Measurements from ENCODE around the gene ZBP1.

ZBP1 gene

DNA sequence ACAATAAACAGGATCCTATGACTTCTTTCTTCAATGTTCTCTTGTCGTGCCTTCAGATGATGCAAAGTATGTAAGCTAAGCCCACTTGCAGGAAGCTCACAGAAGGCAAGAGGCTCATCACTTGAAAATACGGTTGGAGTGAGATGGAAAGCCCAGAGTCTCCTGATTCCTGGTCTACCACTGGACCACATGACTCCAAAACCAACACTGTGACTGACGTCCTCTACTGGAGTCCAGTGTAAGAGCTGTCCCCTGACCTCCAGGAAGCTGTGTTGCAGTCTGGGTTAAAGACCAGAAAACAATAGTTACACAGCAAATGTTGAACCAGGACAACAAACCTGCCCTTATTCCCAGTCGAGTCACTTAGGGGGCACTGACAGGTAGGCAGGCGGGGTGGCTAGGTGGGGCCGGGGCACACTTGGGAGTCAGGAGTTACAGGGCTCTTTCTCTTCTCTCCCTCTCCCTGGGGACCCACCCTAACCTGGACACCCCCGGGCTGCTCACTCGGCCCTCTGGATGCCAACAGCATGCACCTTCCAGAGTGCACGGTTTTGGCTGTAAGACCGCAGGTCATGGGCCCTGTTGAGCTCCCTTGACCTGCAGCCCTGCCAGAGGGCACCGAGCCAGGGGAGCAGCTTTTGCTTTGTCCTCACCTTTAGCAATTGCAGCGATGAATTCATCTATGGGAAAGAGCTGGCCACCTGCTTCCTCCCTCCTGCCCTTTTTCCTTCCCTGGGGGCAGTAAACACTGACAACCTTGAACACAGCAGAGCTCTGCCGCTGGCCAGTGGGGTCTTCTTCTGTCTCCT is 51.9 kb downstream of the ZBP1 start:
- DNase-seq: no peak

DNA sequence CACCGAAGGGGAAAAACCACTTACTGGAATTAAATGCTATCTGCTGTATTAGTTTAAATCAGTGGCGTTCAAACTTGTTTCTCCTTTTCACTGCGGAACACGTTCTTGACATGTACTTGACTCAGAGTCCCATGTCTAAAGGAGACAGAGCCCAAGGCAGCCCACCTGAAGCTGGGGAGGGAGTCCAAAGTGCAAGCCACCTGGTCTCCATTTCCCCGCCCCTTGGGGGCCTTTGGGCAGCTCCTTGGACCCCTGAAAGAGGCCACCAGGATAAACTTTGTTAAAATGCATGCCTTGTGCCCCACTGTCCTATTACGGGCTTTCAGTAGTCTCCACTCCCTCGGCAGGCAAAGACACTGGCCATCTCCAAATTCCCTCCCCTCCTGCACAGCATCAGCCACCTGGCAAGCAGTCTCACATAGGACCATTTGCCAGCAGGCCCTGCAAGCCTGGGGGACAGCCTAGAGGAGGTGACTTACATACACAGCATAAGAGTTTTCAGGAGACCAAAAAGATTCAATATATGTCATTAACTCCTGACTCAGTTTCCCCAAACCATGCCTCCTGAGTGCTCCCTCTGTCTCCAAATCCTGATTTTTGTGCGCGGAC is 52.7 kb downstream of the ZBP1 start:
- no peak for DNase-seq

DNA sequence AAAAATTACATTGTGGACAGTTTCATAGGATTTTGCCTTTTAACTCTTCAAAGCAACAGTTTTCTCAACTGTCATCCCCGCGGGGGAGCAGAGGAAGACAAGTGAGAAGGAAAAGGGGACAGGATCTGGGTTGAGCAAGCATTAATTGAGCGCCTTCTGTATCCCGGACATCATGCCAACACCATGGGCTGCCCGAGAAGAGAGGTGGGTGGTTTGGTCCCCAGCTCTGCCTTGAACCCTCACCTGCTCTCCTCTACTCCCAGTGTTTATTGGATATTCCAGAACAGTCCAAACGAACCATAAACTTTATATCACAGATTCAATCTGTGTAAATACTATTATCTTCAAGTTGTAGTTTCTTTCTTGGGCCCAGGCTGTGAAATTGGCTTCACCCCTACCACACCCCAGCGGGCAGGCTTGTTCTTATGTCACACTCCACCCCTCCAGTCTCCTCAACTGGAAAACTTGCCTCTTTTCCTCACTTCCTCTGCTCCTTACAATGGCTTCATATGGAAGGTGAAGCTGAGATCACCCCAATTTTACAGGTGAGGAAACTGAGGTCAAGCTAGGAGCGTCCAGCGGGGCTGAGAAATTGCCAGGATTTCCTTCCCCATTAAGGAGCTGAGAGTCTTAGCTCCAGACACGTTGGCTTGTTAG is 53.3 kb downstream of the ZBP1 start:
- DNase-seq: no peak

DNA sequence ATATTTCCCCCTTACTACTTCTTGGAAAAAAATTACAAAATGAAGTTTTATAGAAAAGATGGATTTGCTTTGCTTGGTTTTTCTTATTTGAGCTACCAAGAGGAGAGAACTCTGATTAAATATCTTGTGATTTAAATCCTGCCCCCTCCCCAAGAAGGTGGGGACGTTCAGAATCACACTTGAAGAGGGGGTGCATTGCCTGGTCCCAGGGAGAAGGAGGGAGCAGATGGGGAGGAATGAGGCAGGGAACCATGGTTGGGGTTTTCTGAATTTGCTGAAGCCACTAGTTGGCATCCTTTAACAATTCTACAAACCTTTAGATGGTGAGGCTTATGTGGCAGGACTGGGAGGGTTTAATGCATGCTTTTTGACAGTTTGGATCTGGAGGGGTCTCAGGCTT is 53.8 kb downstream of the ZBP1 start:
- DNase-seq: no peak

DNA sequence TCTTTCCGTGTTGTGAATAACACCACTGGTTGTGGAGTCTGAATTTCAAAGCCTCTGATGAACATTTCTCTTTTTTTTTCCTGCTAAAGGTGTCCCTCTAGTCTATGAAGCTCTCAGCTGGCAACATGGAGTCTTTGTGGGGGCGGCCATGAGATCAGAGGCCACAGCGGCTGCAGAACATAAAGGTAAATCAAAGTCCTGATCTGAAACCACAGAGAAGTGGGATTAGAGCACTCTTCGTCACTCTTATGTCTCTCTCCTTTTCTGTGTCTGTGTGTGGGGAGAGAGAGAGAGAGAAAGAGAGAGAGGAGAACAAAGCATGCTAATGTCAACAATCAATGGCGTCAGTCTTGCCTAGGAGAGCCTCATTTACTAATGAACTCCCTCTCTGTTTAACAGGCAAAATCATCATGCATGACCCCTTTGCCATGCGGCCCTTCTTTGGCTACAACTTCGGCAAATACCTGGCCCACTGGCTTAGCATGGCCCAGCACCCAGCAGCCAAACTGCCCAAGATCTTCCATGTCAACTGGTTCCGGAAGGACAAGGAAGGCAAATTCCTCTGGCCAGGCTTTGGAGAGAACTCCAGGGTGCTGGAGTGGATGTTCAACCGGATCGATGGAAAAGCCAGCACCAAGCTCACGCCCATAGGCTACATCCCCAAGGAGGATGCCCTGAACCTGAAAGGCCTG is 55.1 kb downstream of the ZBP1 start:
- no peak for DNase-seq

DNA sequence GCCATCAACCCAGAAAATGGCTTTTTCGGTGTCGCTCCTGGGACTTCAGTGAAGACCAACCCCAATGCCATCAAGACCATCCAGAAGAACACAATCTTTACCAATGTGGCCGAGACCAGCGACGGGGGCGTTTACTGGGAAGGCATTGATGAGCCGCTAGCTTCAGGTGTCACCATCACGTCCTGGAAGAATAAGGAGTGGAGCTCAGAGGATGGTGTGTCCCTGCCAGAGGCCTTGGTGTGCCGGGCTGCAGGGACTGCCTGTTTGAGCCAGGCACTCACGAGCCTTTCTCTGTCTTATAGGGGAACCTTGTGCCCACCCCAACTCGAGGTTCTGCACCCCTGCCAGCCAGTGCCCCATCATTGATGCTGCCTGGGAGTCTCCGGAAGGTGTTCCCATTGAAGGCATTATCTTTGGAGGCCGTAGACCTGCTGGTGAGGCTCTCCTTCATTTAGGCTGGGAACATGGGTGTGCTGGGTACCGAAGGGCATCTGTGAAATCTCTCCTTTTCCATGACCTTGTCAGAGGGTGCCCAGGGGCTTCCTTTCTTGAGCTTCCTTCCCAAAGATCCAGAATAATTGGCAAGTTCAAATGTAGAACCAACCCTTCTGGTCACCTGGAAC is 55.9 kb downstream of the ZBP1 start:
- DNase-seq: no peak

DNA sequence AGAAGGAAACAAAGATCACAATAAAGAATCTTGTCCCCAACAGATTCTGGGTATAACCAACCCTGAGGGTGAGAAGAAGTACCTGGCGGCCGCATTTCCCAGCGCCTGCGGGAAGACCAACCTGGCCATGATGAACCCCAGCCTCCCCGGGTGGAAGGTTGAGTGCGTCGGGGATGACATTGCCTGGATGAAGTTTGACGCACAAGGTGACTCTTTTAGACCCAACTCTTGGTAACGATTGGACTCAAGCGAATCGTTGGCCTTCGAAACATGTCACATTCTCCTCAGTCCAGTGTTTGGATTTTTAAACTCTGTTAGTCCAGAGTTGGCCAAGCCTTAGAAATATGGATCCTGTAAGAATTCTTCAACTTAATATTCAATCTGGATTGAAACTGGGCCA is 56.7 kb downstream of the ZBP1 start:
- DNase-seq: no peak

DNA sequence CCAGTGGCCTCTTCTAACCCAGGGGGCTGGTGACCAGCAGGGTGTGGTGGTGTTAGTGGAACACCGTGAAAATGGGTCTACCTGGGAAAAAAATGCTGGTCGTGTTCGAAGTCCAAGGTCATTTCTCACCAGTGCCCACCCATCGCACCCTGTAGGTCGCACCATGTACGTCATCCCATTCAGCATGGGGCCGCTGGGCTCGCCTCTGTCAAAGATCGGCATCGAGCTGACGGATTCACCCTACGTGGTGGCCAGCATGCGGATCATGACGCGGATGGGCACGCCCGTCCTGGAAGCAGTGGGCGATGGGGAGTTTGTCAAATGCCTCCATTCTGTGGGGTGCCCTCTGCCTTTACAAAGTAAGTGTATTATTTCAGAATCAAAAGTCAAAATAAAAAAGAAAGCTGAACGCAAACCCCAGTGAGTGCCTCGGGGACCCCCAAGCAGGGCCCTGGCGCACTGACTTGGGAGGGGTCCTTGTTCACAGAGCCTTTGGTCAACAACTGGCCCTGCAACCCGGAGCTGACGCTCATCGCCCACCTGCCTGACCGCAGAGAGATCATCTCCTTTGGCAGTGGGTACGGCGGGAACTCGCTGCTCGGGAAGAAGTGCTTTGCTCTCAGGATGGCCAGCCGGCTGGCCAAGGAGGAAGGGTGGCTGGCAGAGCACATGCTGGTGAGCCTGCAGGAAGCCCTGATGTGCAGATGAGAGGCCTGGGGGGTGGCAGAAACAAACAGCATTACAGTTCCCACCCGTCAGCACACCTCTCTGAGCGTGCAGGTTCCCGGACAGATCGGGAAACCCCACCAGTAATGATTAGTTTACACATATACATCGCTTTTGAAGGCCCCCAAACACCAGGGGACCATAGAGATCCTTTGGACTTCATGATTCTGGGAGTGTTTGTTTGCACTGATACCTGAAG is 57.4 kb downstream of the ZBP1 start:
- DNase-seq: no peak

DNA sequence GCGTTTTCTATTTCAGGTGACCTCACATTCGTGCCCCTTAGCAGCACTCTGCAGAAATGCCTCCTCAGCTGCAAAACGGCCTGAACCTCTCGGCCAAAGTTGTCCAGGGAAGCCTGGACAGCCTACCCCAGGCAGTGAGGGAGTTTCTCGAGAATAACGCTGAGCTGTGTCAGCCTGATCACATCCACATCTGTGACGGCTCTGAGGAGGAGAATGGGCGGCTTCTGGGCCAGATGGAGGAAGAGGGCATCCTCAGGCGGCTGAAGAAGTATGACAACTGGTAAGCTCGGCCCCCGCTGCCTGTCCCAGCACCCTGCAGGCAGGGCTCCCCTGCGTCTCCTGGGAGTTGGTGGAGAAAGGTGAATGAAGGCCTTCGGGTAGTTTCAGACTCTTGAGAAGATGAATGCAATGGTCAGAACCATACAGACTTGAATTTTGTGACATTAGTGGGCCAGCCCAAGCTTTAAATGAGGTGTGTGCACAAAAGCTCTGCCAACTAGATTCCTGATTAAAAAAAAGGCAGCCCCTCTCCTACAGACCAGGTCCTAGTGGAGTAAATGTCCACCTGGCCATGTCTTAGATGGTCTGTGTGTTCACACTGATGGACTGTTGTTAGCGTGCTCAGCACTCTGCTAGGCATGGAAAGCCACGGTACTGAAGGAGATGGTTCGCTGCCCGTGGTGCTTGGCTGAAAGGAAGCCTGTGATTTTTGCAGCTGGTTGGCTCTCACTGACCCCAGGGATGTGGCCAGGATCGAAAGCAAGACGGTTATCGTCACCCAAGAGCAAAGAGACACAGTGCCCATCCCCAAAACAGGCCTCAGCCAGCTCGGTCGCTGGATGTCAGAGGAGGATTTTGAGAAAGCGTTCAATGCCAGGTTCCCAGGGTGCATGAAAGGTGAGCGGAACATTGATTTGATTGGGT is 58.6 kb downstream of the ZBP1 start:
- DNase-seq: no peak

DNA sequence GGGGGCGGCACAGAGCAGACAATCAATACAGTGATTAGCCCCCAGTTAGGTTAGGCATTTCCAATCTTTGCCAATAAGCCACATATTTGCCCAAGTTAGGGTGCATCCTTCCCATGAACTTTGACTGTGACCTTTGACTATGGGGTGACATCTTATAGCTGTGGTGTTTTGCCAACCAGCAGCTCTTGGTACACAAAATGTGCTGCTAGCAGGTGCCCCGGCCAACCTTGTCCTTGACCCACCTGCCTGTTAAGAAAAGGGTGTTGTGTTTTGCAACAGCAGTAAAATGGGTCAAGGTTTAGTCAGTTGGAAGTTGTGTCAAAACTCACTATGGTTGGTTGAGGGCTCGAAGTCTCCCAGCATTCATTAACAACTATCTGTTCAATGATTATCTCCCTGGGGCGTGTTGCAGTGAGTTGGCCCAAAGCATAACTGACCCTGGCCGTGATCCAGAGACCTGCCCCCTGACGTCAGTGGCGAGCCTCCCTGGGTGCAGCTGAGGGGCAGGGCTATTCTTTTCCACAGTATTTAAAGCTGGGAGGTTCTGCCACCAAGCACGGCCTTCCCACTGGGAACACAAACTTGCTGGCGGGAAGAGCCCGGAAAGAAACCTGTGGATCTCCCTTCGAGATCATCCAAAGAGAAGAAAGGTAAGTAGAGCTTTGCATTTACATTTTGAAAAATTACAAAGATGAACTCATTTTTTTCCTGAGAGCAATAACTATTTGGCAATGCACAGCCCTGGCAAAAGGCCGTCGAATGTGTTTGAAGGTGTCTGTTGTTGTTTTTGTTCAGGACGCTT is 59.5 kb downstream of the ZBP1 start, which contains the start of gene PCK1:
Gene PCK1 (plus strand): TSS at position 557 of the 802 bp plus-strand sequence. CDS start 302 bp downstream, outside the sequence.
- DNase-seq: no peak

DNA sequence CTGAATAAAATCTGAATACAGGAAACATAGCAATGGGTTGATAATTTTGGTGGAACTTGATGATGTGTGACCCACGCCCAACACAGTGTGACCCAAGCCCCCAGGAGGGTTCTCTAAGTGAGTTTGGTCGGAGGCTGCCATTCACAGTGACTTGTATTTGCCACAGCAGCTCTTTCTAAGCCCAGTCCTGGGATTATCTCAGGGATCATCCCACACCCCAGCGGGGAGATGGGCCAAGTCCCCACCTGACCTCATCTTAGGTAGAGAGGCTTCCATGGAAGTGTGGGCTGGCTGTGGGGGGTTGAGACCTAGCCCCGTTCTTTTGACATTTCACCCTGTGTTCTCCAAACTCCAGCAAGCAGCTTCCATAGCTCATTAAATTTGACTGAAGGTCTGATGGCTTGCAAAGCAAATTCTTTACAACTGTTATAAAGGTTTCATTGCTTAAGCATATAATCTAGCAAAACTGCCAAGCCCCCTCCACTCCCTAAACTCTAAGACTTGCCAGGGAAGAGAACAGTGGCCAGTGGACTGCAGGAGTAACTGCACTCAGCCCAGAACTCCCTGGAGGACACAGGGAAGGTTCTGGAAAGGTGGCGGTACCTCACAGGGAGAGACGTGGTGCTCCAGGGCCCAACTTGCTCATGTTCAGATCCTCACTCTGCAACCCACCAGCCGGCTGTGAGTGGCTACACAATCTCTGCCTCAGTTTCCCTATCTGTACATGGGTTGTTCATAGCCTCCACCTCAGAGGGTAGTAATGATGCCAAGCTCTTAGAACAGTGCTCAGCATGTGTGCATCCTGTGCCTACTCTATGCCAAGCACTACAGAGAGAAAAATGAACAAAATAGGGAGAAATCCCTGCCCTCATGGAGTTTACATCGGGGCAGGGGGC is 60.3 kb downstream of the ZBP1 start:
- DNase-seq: no peak

DNA sequence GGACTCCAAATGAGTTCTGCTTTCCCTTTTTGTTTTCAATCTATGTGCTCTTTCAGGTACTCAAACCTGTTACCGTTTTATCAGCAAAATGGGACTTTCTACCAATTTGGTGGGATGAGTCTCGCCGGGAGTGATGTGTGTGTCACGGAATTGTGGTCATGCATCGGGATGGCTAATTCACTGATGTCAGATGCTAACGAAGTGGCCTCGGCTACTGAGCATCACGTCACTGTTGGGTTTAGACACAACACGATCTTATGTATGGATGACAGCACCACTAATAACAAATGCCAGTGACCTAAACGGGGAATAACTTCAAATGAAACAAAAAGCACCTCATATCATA is 61.0 kb downstream of the ZBP1 start:
- DNase-seq: no peak

DNA sequence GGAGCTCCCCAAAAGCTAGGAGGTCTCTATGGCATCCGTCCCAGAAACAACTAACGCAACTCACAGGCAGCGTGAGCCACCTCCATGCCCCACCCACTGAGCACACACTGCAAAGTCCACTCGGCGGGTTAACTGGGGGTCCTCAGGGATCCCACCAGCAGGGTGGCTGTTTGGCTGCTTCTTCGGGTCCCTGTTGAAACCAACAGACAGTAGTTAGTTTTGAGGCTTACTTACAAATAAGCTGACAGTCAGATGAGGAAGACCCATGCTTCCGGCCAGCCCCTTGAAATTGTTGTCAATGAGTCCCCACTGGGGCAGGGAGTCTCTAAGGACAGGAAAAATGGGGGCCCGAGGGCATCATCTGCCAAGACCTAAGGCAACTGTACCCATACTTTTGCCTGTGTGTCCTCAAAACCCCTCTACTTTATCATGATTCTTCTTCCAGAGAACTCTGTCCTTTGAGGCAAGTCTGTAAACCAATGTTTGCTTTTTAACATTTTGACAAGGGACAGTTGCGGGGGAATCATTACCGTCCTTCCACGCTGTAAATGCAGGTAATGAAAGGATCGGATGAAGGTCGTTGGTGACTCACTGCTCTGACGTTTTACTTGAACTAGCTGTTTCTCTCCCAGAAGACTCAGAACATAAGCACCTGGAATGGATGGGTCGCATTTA is 61.5 kb downstream of the ZBP1 start:
- DNase-seq: no peak

DNA sequence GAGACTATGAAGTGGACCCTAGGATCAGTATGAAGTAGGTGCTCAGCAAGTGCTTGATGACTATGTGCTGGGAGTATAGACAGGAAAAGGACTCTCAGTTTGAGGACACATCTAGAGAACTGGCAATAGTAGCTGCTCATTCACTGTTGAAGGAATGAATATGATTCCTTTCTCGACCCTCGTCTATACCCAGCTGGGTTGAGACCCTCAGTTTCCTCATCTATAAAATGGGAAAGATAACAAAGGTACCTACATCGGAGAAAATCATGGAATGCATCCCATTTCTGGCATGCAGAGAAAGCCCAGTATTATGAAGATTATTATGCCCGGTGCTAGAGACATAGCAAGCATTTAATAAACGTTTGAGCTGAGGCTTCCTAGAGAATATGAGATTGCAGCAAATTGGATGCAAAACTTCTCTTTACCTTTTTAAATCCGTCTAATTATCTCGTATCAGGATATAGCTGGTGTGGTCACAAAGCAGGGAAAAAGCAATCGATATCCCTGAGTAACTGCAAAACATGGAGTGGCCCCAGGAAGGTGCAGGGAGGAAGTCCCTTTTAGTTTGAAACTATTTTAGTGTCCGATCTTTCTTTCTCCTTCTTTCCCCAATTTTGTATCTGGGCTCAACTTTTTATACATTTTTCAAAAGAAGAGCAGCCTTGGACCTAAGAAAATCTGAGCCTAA is 62.2 kb downstream of the ZBP1 start:
- no peak for DNase-seq

DNA sequence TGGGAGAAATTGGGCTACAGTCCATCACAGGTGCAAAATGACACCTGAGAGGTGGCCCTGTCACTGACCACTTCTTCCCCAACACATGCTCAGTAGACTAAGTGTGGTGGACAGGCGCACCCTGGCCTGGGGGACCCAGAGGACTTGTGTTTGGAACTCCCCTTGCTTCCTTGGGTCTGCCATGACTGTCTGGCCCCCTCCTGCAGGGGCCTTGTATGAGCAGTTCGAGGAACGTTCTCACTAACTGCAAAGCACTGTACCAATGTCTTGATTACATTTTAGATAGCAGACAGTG is 63.3 kb downstream of the ZBP1 start:
- DNase-seq: no peak

DNA sequence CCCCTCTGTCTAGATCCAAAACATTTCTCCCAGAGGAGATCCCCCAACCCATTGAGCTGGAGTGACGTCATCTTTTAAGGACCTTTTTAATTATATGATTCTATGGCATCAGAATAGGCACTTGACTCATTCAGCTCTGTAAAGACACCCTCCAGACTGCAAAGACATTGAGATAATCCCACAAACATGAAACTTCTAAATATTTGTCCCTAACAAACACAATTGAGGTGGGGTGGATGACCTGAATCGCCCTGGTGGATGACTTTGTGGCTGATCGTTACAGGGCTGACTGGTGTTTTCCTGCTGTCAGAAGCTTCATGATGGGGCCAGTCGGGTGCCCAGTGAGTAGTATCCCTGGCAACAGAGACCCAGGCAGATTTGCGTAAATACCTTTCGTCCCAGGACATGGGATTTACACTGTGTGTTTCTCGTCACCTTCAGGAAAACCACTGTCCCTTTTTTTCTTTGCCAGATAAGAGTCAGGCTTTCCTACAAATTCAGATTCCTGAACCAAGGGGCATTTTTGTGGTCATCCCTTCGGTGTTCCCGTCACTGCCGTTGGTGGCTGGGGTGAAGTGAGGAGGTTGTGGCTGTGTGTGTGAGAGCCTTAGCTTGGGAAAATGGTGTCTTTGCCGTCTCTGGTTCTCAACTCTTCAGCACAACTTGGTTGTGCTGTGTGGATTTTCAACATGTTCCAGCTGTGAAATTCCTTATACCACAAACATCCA is 64.6 kb downstream of the ZBP1 start:
- DNase-seq: no peak
